Body of pancreas (tissue), 4 donors: Measurements from ENCODE around the gene LSG1.

Source experiments
- CTCF ChIP-seq, 7 experiments: fragments of 450-650 bp in 4 of 7; fragments of 200-600 bp in 3 of 7; sonication (generic) in 3 of 7; IDR thresholded peaks; one replicate each; pipeline ENCODE4 v1.5.1; 2016 to 2019; ENCODE audit warnings: antibody characterized with exemption in 7 of 7
- POLR2A ChIP-seq, 3 donors: fragments of 450-650 bp; IDR thresholded peaks; one replicate each; pipeline ENCODE4 v1.6.1; 2016; ENCODE audit warnings: antibody characterized with exemption in 3 of 3, mild to moderate bottlenecking in 2 of 3

- TF ChIP-seq POLR2A (IDR thresholded peaks at IDR 0.05) (no peak), CTCF (IDR thresholded peaks at IDR 0.05) (no peak)
These were observed 14.4 kb upstream of the LSG1 start for GRCh38 chr3:194686414-194686815.
